Endothelial cell of umbilical vein (primary cell): ENCODE data around the gene TBX4. TPM values are rescaled to one million over a fixed set of nuclear protein-coding genes. Genes with fewer than 3 reads are reported as not detected.

ENCODE experiments used
- BruUV-seq: library from RNA; stranded (reverse); fragments of 400-500 nt; replicated peaks from 2 replicates; lab custom pipeline; 2021; lab: Mats Ljungman, UMichigan
- CTCF ChIA-PET: fragments of 300-600, 350-600 bp; sonication (Branson Sonifier 250); formaldehyde crosslinking; loops from one replicate; lab custom pipeline; 2021; ENCODE audit warnings: antibody characterized with exemption, inconsistent platforms; lab: Charles Lee
- POLR2A ChIA-PET: fragments of 300-600, 350-600 bp; sonication (Branson Sonifier 250); formaldehyde crosslinking; loops from one replicate; lab custom pipeline; 2021; ENCODE audit warnings: antibody characterized with exemption, inconsistent platforms; lab: Charles Lee
- DNase-seq: peaks from one replicate; pipeline ENCODE4 v3.0.0-alpha.2; 2011; ENCODE audit warnings: low read depth, low spot score
- FAIRE-seq: peaks from 2 replicates; lab custom pipeline; 2011; peaks lifted over from hg19 to GRCh38; lab: Jason Lieb, UNC
- H2AFZ ChIP-seq: 2 replicates; pipeline ENCODE4 v1.6.0; 2012; ENCODE audit warnings: low read depth, low read length, control low read depth, inconsistent platforms
- H3K27ac ChIP-seq: 2 replicates; pipeline ENCODE4 v1.5.1; 2011; ENCODE audit warnings: low read depth, mild to moderate bottlenecking, control low read depth, low read length, moderate library complexity; ENCODE audit not compliant: insufficient read depth
- H3K27me3 ChIP-seq, 2 experiments: 2 replicates each; pipeline versions ENCODE4 v1.6.0 to v1.6.1; 2011; ENCODE audit warnings: low read length in 2 of 2, mixed read lengths in 1 of 2; ENCODE audit not compliant: control insufficient read depth in 2 of 2, insufficient read depth in 2 of 2
- H3K36me3 ChIP-seq, 2 experiments: 2 replicates in 1 of 2; 3 replicates in 1 of 2; pipeline ENCODE4 v1.5.1; 2011; ENCODE audit warnings: low read length in 2 of 2, mild to moderate bottlenecking in 1 of 2, moderate library complexity in 1 of 2; ENCODE audit not compliant: control insufficient read depth in 2 of 2, insufficient read depth in 2 of 2; ENCODE audit errors: extremely low read depth in 1 of 2
- H3K4me1 ChIP-seq: 3 replicates; pipeline ENCODE4 v1.5.1; 2011; ENCODE audit warnings: mild to moderate bottlenecking, low read length; ENCODE audit not compliant: control insufficient read depth, insufficient read depth; ENCODE audit errors: extremely low read depth
- H3K4me2 ChIP-seq: 2 replicates; pipeline ENCODE4 v1.6.1; 2011; ENCODE audit warnings: low read length, control low read depth, mixed read lengths; ENCODE audit not compliant: insufficient read depth
- H3K4me3 ChIP-seq, 3 experiments: fragments of 200-600 bp in 1 of 3; sonication (generic), shearing (Covaris generic) in 1 of 3; replicated peaks in 1 of 3; 2 replicates each; pipeline ENCODE4 v1.5.1; 2011 to 2016; ENCODE audit warnings: control low read depth in 3 of 3, low read length in 3 of 3, mild to moderate bottlenecking in 2 of 3, inconsistent platforms in 1 of 3, low read depth in 1 of 3, moderate library complexity in 1 of 3; ENCODE audit not compliant: insufficient read depth in 1 of 3
- H3K79me2 ChIP-seq: 2 replicates; pipeline ENCODE4 v1.6.0; 2012; ENCODE audit warnings: low read length, inconsistent platforms; ENCODE audit not compliant: control insufficient read depth, insufficient read depth
- H3K9ac ChIP-seq: replicated peaks from 2 replicates; pipeline ENCODE3; 2011; ENCODE audit warnings: low read length, control low read depth; ENCODE audit not compliant: insufficient read depth; ENCODE audit errors: extremely low read depth
- H3K9me1 ChIP-seq: replicated peaks from 3 replicates; pipeline ENCODE4 v1.6.0; 2011; ENCODE audit warnings: mild to moderate bottlenecking, low read length; ENCODE audit not compliant: control insufficient read depth, insufficient read depth; ENCODE audit errors: extremely low read depth
- H3K9me3 ChIP-seq: replicated peaks from 2 replicates; pipeline ENCODE4 v1.5.1; 2012; ENCODE audit warnings: low read length, inconsistent platforms; ENCODE audit not compliant: control insufficient read depth, insufficient read depth
- H4K20me1 ChIP-seq: replicated peaks from 2 replicates; pipeline ENCODE3; 2011; ENCODE audit warnings: mild to moderate bottlenecking, low read length; ENCODE audit not compliant: control insufficient read depth, insufficient read depth; ENCODE audit errors: extremely low read depth
- EZH2 ChIP-seq: IDR thresholded peaks from 2 replicates; pipeline ENCODE4 v1.6.1; 2012; ENCODE audit warnings: borderline replicate concordance, low read depth, mild to moderate bottlenecking, moderate library complexity, low read length, inconsistent platforms; ENCODE audit not compliant: severe bottlenecking
- FOS ChIP-seq: IDR thresholded peaks from 2 replicates; pipeline ENCODE4 v1.6.1; 2011; ENCODE audit warnings: mild to moderate bottlenecking, low read length, moderate library complexity, borderline replicate concordance; ENCODE audit not compliant: insufficient read depth
- JUN ChIP-seq: IDR thresholded peaks from 2 replicates; pipeline ENCODE4 v1.6.1; 2011; ENCODE audit warnings: borderline replicate concordance, low read depth; ENCODE audit not compliant: insufficient read length, insufficient read depth
- MAX ChIP-seq: IDR thresholded peaks from 2 replicates; pipeline ENCODE4 v1.6.1; 2011; ENCODE audit not compliant: insufficient read depth, insufficient read length
- MYC ChIP-seq: IDR thresholded peaks from one replicate; pipeline ENCODE4 v1.6.1; 2011; ENCODE audit warnings: mild to moderate bottlenecking, low read depth, low read length
- POLR2AphosphoS5 ChIP-seq: IDR thresholded peaks from 2 replicates; pipeline ENCODE4 v1.6.1; 2012; ENCODE audit warnings: low read depth, mild to moderate bottlenecking, control low read depth, low read length, moderate library complexity; ENCODE audit not compliant: insufficient read depth
- dilution Hi-C: fragments of 300-500 bp; cut with MboI; formaldehyde crosslinking; loops from one replicate; pipeline ENCODE4 v1.15.0; 2019; ENCODE audit warnings: low sequenced_read_pairs; ENCODE audit not compliant: extremely low pct_ligation_motif_present
- intact Hi-C: fragments of 100-400 bp; cut with micrococcal nuclease; formaldehyde crosslinking; loops from one replicate; pipeline ENCODE4 v1.10.0; 2022
- polyA plus RNA-seq, 4 experiments: library from polyadenylated mRNA; depleted of rRNA in 3 of 4; stranded (reverse) in 3 of 4; unstranded in 1 of 4; fragments of >200 nt; gene quantifications; 2 replicates each; pipeline versions ENCODE4 v1.2.1 to v1.2.3, GENCODE V29; 2011 to 2012; ENCODE audit warnings: missing spikeins in 1 of 4
- total RNA-seq: library from RNA; stranded (reverse); gene quantifications from 2 replicates; pipeline ENCODE4 v1.2.3, GENCODE V29; 2021
- TF ChIP-seq, protein P1 (sequence below), 2 donors: IDR thresholded peaks; 1 replicate in 1 of 2; 2 replicates in 1 of 2; pipeline ENCODE4 v1.5.1; 2011; ENCODE audit warnings: low read length in 2 of 2, mild to moderate bottlenecking in 2 of 2, moderate library complexity in 2 of 2, control low read depth in 1 of 2, inconsistent platforms in 1 of 2, low read depth in 1 of 2; ENCODE audit not compliant: insufficient read depth in 1 of 2; ENCODE audit errors: extremely low read depth in 1 of 2

Gene TBX4
- total and polyA plus RNA-seq, 2 donors (not counting 3 experiments of a cell fraction or from before 2014, with no cell fraction given): not detected

DNA sequence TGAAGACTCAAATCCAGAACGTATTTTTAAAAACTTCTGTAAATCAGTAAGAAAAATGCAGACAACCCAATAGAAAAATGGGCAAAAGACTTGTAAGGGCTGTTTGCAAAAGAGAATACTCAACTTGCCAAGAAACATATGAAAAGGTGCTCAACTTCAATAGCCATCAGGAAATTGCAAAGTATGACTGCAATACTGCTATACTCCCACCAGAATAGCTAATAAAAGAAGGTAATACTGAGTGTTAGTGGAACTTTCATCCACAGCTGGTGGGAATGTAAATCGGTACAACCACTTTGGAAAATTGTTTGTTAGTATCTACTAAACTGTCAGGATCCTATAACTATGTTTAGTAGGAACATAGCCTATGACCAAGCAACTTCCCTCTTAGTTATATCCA lies 48.1 kb downstream of the TBX4 start:
- BruUV-seq: no TSS peak
- dilution Hi-C loops (no loop called here), intact Hi-C loops (no loop called here)
- H4K20me1 ChIP-seq: no peaks in the 10 kb centered on the region
- ChIA-PET POLR2A (no interaction called here), CTCF (no interaction called here)
- no peaks in the 10 kb centered on the region for H3K9me3 ChIP-seq
- no peak overlapping the region for H3K9ac ChIP-seq
- H2AFZ ChIP-seq: no peak overlapping the region
- no peak for DNase-seq
- H3K4me3 ChIP-seq: no peak overlapping the region
- H3K27me3 ChIP-seq: peaks cover 2% of the 10 kb centered on the region in 2 experiments
- H3K4me2 ChIP-seq: no peak overlapping the region
- no peak for FAIRE-seq
- TF ChIP-seq POLR2AphosphoS5 (no peak), EZH2 (no peak), MYC (no peak), FOS (no peak), MAX (no peak), JUN (no peak)
- TF ChIP-seq, protein P1, sequence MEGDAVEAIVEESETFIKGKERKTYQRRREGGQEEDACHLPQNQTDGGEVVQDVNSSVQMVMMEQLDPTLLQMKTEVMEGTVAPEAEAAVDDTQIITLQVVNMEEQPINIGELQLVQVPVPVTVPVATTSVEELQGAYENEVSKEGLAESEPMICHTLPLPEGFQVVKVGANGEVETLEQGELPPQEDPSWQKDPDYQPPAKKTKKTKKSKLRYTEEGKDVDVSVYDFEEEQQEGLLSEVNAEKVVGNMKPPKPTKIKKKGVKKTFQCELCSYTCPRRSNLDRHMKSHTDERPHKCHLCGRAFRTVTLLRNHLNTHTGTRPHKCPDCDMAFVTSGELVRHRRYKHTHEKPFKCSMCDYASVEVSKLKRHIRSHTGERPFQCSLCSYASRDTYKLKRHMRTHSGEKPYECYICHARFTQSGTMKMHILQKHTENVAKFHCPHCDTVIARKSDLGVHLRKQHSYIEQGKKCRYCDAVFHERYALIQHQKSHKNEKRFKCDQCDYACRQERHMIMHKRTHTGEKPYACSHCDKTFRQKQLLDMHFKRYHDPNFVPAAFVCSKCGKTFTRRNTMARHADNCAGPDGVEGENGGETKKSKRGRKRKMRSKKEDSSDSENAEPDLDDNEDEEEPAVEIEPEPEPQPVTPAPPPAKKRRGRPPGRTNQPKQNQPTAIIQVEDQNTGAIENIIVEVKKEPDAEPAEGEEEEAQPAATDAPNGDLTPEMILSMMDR (IDR thresholded peaks at IDR 0.05; ENCODE audit: extremely low read depth in 1 of 2, insufficient read depth in 1 of 2, low read depth in 1 of 2, low read length in 2 of 2): no peak
- no peaks in the 10 kb centered on the region for H3K9me1 ChIP-seq
- H3K79me2 ChIP-seq: no peaks in the 10 kb centered on the region
- H3K27ac ChIP-seq: no peak overlapping the region
- no peaks in the 10 kb centered on the region for H3K36me3 ChIP-seq
- H3K4me1 ChIP-seq: peaks cover 14% of the 10 kb centered on the region
